Measurements from ENCODE around the gene HDAC9.

The HDAC9 gene

DNA sequence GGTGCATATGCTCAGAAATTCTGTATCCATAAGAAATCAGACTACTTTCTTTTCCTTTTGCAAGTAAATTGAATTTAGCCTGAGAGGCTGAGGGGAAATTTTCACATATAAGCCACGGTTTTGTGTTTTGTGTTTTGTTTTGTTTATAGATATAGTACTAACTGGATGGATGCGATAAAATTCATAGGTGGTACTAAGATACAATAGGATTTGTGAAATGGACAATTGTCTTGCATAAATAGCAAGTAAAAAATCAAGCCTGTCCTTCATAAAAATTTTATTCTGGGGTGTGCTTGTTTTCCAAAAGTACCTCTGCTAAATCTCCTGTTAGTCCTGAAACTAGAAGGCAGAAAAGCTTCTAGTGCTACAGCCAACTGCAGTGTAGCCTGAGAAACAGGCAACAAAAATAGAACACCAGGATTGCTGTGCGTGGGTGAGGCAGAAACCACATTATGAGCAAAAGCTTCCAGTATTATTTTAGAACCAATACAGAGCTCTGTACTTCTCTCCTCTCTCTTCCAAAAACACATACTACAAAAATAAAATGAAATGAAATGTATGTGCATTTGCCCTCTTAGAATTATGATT lies 634 bp upstream of the HDAC9 start:
- no peak for DNase-seq

DNA sequence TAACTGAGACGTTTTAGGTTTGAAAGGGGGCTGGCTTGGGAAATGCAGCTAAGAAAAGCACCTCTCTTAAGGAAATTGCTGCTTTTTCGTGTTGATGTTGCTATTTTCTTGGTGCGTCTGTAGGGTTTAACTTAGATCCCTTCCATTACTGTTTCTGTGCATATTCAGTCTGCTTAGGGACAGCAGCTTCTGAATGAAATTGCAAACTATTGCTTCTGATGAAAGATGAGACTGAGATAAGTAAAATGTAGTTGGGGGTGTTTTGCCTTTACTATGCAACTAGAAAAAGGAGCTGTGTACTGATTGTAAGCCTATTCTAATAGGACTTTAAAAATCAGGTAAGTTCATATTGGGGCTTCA lies 772 bp downstream of the HDAC9 start:
- DNase-seq = no peak

DNA sequence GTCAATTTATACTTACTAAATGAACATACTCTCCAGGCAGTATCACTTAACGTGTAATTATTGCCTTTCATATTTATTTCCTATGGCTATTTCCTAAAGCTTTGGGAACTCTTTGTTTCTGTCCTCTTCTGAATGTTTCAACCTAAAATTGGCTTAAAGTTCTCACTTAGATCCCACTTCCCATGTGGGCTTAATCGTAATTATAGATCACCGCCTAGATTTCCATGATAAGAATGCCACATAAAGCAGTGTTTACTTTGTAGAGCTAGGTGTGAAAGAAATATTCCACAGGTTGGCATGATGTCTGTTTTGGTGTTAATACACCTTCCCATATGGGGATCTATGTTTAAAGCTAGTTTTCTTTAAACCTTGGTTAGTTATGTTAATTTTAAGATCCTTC lies 1.5 kb downstream of the HDAC9 start:
- no peak for DNase-seq

GRCh38 chr7:18497800-18498199 lies 2.3 kb downstream of the HDAC9 start:
- no peak for DNase-seq

GRCh38 chr7:18498341-18498740 lies 2.8 kb downstream of the HDAC9 start:
- no peak for DNase-seq

- DNase-seq = no peak
Observed at GRCh38 chr7:18499407-18500177, 4.0 kb downstream of the HDAC9 start.

GRCh38 chr7:18503126-18503866 lies 7.7 kb downstream of the HDAC9 start:
- no peak for DNase-seq

- DNase-seq = no peak
Observed at GRCh38 chr7:18504965-18505364, 9.4 kb downstream of the HDAC9 start.

- DNase-seq = no peak
Observed at GRCh38 chr7:18505870-18506460, 10.4 kb downstream of the HDAC9 start.

- no peak for DNase-seq
Observed at GRCh38 chr7:18508443-18509427, 13.2 kb downstream of the HDAC9 start.

DNA sequence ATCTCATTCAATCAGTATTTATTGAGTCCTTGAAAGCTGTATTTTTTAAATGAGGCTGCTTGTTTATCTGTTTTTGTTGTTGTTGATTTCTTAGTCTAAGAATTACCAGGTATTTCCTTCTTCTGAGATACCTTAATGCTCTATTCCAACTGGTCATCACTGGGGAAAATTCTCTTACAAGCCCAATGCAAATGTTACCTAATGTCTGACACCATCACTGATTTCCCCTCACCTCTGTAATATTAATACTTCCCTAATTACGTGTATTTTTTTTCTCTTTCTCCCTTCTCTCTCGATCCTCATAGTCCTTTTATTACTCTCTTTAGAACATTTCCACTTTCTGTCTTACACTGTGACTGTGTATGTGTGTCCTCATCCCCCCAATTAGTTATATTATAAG lies 13.9 kb downstream of the HDAC9 start:
- no peak for DNase-seq

DNA sequence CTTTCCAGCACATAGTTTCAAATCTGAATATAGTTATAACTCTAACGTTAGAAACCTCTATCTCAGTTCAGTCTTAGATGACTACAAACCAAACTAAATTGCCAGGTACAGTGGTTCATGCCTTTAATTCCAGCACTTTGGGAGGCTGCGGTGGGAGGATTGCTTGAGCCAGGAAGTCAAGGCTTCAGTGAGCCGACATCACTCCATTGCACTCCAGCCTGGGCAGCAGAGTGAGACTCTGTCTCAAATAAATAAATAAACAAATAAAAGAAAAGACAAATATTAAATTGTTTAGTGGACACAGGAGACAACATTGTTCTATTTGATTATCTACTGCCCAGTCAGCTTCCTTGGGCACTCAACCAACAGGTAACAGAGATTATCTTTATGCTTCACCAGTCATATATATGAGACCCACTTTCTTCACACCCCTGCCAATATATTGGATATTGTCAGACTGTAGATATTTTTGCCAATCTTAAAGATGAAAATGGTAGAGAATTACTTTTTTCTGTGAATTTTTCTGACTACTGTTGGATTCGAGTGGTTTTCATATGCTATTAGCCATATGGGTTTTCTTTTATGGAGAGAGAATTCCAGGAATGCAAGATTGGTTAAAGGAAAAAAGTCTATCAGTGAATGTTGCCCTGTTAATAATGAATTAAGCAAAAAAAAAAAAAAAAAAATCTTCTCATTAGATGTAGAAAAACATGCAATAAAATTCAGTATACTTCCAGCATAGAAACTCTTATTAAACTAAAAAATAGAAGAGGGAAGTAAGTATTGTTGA lies 16.0 kb downstream of the HDAC9 start:
- DNase-seq = no peak

DNA sequence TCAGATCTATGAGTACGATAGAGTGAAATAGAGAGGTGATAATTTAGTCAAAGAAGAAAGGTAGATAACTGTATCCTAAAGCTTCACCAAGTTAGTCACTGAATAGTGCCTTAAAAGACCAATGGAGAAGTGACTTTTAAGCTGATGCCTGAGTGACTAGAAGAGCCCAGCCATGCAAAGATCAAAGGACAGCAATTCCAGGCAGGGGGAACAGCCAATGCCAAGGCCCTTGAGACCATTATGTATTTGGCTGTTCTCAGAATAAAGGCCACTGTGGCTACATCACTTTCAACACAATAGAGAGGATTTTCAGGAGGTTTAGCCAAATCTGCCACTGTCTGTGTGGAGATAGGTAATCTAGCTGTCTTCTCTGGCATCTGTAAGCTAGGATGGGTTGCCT lies 17.8 kb downstream of the HDAC9 start:
- no peak for DNase-seq

DNA sequence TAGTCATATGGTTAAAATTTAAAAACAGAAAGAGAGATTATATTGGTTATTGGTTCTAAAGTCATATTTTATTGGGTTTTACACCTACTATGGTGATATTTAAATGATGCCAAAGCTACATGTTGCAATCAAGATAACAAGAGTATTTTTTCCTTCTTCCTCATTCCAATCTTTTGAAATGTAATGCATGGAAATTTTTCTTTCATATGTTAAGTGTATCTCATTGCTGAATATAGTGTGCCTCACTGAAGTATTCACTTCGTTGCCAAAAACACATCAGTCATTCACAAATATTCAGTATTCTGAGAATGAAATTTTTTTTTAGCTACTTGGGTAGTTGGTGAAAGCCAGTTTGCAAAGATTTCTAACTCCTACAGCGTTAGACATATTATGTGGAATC lies 19.5 kb downstream of the HDAC9 start:
- DNase-seq = no peak

- DNase-seq = no peak
Observed at GRCh38 chr7:18517646-18518045, 22.1 kb downstream of the HDAC9 start.

- no peak for DNase-seq
Observed at GRCh38 chr7:18518555-18518954, 23.0 kb downstream of the HDAC9 start.

DNA sequence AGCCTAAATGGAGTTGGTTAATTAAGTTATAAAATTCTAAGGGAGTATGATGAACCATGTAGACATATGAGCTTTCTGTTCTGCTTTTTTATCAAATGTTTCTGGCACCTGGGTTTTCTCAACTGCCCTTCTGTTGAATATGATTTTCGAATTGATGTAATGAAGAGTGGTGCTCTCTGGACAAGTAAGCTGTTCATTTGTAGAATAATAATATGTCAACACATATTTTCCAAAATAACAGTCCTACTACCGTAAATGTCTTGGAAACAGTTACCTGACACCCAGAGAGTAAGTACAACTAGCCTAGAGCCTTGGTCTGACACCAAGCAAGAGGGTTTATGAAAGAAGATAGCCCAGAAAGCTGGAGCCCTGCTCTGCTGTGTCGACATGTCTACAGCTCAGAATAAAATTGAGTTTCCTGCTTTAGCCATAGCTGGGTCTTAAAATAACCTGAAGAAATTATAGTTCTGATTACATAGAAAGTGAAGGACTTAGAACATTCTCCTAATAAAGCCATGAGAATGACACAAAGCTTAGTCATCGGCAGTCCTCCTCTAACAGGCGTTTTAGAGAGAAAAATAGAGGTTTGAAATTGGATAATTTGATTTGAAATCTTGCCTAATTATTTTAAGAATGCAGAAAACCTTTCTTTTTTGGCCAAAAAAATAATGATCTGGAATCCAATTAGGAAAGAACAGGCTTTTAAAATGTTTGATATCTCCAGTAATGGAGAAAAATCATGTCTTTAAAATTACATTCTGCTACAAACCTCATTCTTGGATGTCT lies 25.1 kb downstream of the HDAC9 start:
- DNase-seq = no peak

GRCh38 chr7:18521236-18521589 lies 25.7 kb downstream of the HDAC9 start:
- no peak for DNase-seq

DNA sequence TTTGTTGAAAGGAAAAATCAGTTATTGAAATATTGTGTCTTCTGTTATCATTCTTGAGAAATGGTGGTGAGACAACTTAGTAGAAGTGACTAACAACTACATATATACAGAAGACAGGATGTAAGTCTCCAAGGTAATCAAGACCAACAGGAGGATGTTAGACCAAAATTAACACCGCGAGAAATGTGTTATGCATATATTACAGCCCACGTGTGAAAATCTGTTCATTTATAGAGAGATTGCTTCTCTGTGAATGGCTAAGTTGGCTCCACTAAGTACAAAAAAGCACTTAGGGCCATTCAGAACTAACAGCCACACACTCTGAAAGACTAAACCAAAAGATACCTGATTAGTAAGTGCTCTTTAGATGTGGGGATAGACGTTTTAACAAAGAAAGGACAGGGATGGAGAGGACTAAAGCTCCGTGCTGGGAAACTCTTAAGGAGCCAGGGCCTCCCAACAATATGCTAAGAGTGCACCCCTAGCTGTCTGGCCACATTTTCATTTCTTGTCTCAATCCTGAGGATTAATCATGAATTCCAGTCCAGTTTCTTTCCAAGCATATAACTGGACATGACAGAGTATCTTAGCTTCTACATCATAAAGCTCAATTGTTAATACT lies 26.5 kb downstream of the HDAC9 start:
- no peak for DNase-seq

DNA sequence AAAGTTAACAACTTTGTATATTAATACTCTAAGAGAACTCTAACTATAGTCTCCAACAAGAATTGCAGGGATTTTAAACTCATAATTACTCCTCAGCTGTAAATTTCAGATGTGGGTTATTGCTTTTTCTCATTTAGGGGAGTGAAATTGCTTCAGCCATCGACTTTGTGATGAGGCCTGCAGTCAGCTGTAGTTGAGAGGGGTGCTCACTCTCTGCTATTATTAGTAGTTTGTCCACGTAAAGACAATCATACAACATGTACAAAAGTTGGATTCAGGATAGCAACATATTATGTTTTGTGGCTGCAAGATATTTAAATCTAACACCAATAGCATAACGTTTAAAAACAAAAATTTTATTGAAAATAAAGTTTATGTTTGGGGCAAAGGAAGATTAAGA lies 28.7 kb downstream of the HDAC9 start:
- no peak for DNase-seq

Data from GF-D8 (cell line).